Measurements from ENCODE around the gene LBHD2.
"Not testable (repeated sequence)": the region's sequence is repeated elsewhere in the genome, so short reads cannot be mapped to it uniquely, and the experiment has no call there.

The LBHD2 gene

DNA sequence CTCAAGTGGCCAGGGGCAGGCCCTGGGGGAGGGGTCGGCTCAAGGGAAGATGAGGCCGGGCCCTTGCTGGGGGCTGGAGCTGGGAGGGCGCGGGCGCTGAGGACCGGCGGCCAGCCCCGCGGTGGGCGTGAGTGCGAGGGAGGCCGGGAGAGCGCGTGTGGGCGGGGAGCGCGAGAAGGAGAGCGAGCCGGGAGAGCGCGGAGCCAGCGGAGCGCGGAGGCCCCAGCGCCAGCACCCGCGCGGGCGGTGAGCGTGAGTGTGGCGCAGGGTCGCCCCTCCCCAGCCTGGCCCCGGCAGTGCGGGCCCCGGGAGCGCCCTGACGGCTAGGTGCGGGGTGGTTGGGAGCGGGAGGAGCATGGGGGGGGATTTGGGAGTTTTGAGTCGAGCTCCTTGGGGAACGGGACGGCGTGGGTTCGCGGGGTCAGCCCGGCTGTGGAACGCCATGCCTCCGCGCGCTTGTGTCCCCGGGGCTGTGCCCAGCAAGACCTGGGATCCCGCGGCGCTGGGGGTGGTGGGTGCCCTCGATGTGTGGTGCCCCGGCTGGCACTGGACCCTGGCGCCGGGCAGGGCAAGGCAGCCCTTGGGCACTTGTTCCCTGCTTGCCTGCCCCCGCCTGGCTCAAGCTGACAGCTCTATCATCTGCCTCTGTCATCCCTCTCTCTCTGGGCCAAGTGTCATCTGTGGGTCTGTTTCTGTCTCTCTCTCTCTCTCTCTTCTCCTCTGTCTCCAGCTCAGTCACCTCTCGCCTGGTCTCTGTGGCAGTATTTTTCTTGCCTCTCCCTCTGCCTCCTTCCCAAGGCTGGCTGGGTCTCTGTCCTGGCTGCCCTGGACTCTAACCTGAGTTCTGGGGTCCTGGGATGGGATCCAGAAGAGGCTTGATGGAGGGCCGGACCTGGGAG is at the start of gene LBHD2:
Gene LBHD2, plus strand, starts transcription at position 190 of the 899 bp plus-strand sequence. CDS start 1,803 bp downstream, outside the sequence.
- peak; percentile 24 for DNase-seq

- no peak for DNase-seq
Observed at GRCh38 chr14:103041464-103041863, 42.5 kb upstream of the LBHD2 start.

DNA sequence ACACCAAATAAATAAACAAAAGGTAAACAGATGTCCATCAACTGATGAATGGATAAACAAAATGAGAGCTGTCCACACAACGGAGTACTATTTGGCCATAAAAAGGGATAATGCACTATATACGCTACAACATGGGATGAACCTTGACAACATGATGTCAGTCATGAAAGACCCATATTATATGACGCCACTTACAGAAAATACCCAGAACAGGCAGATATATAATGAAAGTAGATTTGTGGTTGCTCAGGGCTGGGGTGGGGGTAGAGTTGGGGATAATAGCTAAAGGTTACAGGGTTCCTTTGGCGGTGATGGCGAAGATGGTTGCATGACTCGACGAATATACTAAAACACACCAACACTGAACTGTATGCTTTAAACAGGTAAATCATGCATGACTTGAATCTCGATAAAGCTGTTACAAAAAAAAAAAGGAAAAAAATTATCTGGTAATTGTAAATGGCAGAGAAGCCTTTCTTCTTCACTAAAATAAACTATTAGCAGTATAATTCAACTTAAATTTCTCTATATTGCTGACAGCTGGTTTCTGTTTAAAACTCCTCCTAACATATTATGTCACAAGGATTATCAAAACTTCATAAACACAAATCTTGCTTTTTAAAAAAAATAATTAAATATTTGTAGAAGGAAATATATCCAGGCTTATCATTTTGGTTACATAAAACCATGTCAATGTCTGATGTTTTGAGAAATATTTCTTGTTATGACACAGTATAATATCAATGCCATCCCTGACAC is 40.6 kb upstream of the LBHD2 start:
- no peak for DNase-seq

GRCh38 chr14:103045371-103045869 is 38.6 kb upstream of the LBHD2 start:
- no peak for DNase-seq

GRCh38 chr14:103047453-103047852 is 36.6 kb upstream of the LBHD2 start:
- DNase-seq: not testable (repeated sequence)

DNA sequence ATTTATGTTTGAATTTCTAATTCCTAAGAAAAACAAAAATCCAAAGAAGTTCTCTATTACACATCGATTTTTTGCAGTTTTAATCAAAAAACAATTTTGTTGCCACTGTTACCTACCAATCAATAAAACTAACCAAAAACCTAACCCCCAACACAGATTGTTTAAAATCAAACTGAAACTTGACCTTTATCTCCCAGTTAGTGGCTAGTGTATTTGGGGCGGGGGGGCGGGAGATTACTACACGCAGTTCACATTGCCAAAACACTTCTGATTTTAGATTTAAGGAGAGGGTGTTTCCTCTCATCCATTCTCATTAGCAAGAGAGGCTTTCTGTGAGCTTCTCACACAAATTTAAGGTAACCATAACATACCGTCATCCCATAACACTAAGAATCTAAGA is 33.1 kb upstream of the LBHD2 start:
- DNase-seq: no peak

DNA sequence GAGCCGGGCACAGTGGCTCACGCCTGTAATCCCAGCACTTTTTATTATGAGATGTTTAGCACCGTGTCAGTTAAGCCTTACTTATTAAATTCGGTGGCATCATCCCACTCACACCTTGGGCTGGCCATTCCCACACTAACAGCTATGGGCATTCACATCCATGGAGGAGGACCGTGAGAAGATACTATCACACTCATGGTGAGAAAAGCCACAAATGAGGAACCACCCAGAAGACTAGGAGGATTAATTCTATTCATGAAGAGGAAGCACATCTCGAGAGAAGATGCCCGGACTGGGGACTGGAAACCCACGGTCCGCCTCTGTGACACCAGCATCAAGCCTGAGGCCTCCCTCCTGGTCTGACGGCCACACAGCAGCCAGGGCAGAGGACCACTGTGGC is 31.6 kb upstream of the LBHD2 start:
- DNase-seq: no peak

DNA sequence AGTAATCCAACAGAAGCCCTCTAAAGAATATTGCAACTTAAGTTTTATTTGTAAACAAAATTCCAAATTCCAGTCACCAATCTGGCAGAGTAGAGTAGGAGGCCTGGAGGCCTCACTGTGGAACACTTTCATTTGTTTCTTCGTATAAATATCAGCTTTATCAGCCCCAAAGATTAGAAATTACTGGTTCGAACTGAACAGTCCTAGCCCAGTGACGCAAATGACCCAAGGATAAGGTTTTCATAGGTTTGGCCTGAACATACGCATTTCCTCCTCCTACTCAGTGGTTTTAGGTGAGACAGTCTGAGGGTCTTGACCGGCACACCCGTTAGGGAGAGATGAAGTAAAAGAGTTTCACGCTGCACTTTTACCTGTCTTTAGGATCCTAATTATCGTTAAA is 28.3 kb upstream of the LBHD2 start:
- no peak for DNase-seq

DNA sequence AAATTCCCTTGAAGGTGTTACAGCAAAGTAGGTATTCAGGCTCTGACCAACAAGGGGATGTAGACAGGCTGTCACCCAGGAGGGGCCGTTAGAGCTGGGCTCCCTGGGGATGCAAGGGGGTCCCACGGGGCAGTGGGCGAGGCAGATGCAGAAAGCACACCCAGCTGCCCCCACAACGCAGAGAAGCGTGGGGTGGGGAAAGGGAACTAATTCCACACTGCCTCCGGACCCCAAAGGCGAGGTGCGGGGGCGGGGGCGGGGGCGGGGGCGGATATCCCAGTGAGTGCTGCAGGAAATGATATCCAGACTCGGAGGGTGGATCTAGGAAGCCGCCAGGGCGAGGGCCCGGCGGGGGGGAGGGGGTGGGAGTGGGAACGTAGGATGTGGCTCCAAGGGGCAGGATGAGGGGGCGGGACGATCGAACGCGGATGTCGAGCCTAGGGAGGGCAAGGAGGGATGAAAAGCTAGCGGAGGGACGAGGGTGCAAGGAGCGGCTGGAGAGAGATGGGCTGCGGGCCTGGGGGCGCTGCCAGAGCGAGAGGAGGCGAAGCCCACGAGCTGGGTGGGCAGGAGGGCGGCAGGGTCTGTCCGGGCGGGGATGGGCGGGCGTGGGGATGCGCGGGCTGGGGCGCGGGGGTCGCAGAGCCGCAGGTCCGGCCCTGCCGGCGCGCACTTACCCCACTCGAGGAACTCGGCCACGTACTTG is 27.5 kb upstream of the LBHD2 start:
- peak; percentile 83 for DNase-seq

DNA sequence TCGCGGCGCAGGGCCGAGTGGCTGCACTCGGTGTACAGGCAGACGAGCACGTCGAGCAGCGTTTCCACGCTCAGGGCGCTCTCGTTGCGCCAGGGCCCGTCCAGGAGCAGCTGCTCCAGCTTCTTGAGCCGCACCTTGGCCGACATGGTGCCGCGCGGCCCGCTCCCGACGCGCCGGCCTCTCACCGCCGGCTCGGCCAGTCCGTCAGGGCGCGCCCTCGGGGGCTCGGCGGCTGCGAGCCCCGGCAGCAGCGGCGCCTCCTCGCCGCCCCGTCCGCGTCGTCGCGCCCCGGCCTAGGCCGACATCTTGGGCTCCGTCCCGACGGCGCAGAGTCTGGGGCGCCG is 27.0 kb upstream of the LBHD2 start:
- DNase-seq: peak; percentile 35

DNA sequence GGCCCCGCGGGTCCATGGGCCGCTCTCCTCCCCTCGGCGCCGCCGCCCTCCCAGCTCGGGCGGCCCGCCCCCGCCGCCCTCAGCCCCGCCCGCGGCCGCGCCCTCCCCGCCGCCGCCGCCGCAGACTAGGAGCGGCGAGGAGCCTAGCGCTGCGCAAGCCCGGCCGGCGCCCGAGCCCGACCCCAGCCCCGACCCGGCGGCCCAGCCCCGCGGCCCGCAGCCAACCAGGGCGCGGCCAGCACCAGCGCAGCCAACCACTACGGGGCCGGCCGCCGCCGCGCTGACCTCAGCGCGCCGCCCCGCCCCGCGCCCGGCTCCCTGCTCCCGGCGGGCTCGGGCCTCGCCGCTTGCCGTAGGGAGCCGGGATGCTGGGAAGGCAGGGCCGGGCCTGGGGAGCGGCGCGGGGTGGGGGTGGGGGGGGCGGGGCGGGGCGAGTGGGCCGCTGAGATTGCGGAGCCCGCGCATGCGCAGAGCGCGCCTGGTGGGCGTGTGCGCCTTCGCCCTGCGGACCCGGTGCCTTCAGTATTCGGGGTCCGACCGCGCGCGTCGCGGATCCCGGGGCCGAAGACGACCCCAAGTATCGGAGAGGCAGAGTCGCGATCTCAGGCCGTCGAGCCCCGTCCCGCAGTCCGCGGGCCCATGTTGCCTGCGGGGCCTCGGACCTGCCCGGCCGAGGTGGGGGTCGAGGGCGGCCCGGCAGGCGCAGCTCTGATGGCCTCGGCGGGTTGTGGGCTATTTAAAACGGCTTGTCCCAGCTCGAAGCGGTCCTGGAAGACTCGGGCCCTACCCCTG is 26.4 kb upstream of the LBHD2 start, which contains the start of gene CDC42BPB:
Gene CDC42BPB, minus strand, starts transcription at position 178 of the 792 bp plus-strand sequence. CDS start 376 bp downstream, outside the sequence.
- DNase-seq: peak; percentile 91

DNA sequence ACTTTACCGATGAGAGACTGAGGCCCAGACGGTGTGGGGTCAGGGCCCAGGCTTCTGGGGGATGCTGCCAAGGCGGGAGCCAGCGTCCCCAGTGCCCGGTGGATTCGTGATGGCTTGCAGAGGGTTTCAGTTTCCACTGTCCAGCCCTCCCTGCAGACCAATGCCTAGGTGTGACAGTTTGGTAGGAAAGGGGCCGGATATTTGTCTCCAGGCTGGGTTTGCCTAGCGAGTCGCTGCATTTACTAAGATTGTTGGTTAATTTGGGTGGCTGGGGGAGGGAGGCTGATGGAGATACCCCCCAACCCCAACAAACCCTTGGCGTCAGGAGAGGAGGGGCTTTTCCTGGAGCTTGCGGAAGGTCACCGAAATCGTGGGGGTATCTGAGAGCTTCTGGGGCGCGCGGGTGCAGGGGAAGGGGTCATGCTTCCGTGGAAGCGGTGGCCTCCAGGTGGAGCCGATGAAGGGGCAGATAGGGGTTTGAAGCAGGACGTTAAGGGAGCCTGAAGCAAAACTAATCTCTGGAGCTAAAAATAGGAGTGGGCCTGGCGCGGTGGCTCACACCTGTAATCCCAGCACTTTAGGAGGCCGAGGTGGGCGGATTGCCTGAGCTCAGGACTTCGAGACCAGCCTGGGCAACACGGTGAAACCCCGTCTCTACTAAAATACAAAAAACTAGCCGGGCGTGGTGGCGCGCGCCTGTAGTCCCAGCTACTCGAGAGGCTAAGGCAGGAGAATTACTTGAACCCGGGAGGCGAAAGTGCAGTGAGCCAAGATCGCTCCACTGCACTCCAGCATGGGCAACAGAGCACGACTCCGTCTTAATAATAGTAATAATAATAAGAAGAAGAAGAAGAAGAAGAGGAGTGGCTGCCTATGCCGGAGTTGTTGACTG is 25.6 kb upstream of the LBHD2 start:
- DNase-seq: peak; percentile 45

- no peak for DNase-seq
Observed at GRCh38 chr14:103059556-103059955, 24.5 kb upstream of the LBHD2 start.

DNA sequence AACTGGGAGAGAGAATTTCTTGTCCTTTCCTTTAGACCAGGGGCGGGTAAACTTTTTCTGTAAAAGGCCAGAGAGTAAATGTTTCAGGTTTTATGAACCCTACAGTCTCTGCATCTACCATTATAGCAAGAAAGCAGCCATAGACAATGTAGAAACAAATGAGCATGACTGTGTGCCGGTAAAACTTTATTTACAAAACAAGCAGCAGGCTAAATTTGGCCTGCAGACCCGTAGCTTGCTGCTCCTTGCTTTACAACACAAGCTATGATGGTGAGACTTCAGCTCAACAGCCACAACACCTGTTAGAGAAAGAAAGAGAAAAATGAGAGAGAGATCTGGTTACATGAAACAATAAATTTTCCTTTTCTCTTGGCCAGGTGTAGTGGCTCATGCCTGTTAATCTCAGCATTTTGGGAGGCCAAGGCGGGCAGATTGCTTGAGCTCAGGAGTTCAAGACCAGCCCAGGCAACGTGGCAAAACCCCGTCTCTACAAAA is 22.5 kb upstream of the LBHD2 start:
- no peak for DNase-seq

GRCh38 chr14:103064436-103064835 is 19.6 kb upstream of the LBHD2 start:
- DNase-seq: no peak

- DNase-seq: no peak
Observed at GRCh38 chr14:103064978-103065377, 19.0 kb upstream of the LBHD2 start.

DNA sequence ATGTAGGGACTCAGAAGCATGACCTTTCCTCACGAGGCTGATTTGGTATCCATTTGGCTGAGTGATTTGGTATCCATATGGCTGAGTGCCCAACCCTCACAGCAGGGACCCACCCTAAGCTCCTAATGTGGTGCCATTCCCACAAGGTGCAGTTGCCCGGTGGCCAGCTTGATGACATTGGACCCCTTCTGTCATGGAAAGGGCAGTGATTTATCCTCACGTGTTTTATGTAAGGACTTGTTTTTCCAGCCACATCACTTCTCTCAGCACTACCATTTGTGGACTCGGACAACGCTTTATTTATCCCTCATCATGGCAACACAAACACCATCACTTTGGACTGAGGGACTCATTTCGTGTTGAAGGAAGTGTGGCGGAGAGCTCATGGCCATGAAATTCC is 18.1 kb upstream of the LBHD2 start:
- DNase-seq: no peak

DNA sequence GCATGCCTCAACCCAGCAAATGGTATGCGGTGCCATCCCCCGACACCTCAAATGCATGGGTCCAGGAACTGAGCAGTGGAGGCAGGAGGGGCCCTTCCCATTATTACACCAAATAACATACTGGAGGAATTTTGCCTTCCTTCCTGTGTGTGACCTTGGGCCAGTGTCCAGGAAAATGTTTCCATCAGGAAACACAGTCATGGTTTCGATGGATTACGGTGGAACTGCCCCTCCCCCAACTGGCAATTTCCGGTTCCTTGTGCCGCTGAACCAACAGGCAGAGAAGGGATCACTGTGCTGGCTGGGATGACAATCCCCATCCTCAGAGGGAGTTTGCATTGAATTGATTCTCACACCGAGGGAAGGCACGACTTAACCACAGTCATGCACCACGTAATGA is 17.6 kb upstream of the LBHD2 start:
- no peak for DNase-seq

DNA sequence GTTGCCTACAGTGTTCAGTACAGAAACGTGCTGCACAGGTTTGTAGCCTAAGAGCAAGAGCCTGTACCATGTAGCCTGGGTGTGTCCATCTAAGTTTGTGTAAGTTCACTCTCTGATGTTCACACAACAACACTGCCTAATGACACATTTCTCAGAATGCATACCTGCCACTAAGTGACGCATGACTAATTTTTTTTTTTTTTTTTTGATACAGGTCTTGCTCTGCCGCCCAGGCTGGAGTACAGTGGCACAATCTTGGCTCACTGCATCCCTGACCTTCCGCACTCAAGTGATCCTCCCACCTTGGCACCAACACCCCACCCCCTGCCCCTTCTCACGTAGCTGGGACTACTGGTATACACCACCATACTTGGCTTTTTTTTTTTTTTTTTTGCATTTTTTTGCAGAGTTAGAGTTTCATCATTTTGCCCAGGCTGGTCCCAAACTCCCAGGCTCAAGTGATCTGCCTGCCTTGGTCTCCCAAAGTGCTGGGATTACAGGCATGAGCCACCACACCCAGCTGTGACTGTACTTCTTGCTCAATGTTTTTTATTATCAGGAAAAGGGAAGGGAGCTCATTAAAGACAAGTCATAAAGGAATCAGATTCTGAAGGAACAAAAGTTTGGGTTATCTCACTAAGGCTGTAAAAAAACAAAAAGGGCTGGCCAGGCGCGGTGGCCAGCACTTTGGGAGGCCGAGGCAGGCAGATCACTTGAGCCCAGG is 16.6 kb upstream of the LBHD2 start:
- DNase-seq: no peak

GRCh38 chr14:103068351-103069073 is 15.5 kb upstream of the LBHD2 start:
- DNase-seq: no peak
